NOMO-1 treated with DMSO at 0.1 percent for 48 hours (cell line): Measurements from ENCODE around the gene CANT1.

Source experiments
- DNase-seq: peaks from one replicate; lab custom pipeline; 2025; ENCODE audit not compliant: unreplicated experiment; lab: John Stamatoyannopoulos, UW

The CANT1 gene

DNA sequence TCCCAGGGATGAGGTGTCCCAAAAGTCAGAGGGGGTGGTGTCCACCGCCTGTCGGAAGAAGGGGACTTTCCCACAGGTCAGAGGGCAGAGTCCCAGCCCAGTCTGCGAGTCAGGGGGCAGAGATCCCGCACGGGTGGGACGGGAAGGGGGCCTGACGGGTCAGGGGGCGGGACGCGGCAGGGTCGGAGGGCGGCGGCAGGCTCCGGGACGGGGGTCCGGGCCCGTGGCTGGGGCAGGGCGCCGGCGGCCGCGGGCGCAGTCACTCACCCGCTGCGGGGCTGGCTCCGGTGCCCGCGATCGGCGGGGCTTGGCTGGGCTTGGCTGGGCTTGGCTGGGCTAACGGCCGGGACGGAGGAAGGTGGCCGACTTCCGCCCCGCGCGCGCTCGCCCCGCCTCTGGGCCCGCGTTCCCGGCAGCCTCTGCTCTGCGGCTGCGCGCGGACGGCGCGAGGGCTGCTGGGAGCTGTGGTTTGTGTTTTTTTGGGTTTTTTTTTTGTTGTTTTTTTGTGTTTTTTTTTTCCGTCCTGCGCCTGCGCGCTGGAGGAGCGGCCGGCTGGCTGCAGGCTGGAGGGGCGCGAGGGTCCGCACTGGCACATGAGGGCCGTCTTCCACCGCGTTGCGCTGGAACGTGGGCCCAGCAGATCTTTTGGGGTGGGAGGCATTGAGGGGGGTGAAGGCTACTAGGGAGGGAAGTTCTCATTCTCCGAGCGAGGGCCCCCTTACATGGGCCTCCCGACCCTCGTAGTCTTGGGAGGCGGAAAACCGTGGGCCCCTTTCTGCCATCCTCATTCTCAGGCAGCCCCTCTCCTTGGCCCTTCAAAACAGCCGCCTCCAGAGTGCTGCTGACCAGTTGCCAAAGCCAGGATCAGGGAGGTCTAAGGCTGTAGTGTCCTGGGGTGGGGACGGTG lies at the start of gene CANT1:
Gene CANT1 (minus strand): TSS at position 368 of the 907 bp plus-strand sequence. CDS start 12,142 bp downstream, outside the sequence.
- DNase-seq = peak; percentile 71

DNA sequence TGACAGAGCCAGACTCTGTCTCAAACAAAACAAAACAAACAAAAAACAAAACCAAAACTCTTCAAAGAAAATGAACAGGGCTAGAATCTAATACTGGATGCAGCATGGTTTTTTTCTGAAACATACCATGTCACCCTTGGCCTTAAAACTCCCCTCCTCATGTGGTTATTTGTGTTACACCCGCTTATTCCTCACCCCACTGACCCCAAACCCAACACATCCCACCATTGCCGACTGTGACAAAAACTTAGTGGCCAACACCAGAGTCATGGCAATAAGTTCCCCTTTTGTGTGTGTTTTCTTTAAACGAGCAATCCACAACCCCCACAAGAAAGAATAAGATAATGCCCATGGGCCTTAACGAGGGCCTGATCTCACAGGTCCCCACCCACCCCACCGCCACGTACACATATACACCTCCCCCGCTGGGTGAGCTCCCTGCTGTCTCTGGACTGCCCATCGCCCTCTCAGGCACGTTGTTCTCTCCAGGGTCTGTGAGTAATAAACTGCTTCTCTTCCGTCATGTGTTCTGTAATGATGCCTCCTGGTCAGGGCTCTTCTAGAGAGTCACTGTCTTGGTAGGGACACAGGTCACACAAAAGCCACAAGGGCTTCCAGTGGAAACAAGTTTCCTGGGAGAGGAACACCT lies 48.3 kb upstream of the CANT1 start:
- peak; percentile 28 for DNase-seq

DNA sequence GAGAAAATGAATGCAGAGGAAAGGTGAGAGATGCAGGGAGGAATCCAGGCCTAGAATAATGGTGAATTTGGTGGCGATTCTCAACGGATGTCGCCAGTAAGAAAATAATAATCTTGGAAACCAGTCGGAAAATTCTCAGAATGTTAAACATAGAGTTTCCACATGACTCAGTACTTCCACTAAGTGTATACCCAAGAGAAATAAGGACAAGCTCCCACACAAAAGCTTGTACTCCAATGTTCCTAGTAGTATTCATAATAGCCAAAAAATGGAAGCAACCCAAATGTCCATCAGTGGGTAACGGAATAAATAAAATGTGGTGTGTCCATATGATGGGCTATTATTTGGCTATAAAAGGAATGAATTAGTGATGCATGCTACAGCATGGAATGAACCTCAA lies 45.6 kb upstream of the CANT1 start:
- DNase-seq = no peak

DNA sequence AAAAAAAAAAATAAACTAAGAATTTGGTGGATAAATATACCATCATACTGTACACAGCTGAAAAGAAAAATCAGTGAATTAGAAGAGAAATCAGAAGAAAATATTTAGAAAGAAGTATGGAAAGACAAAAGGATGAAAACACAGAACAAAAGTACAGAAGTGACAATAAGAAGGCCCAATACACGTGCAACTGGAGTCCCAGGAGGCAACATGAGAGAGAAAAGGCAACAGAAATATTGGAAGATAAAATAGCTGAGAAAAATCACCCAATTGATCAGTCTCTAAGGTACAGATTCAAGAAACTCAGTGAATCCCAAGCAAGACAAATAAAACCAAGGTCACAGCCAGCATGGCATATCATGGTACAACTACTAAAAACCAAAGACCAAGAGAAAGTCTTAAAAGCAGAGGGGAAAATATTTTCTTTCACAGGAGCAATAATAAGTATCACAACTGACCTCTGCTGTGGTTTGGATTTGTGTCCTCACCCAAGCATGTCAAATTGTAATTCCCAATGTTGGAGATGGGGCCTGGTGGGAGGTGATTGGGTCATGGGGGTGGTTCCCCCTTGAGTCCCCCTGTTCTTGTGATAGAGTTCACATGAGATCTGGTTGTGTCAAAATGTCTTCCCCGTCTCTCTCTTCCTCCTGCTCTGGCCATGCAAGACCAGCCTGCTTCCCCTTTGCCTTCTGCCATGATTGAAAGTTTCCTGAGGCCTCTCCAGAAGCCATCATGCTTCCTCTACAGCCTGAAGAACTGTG lies 44.8 kb upstream of the CANT1 start:
- no peak for DNase-seq

DNA sequence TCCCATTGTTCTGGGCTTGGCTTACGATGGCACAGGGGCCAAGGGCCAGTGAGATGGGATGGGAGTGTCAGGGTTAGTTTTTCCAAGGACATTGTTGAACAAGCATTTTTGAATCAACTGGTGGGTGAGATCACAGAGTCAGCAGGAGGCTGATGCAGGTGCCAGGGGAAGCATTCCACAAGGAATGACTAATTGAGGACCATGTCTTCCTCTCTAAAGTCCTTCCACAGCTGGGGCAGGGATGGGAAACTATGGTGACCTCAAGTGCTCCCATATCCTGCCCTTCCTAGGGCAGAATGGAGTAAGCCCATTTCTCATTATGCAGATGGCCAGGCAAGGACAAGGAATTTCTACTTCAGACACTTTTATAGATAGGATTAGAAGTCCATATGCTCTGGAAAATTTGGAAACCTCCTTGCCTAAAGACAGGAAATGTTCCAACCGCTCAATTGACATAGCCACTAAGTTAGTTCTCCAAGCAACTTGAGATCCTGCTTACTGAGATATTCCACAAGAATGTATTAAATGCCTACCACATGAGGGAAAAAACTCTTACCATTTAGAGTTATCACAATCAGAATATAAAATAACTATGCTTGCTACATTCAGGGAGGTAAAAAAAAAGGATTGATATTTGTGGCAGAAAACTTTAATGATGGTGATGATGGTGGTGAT lies 43.8 kb upstream of the CANT1 start:
- no peak for DNase-seq

DNA sequence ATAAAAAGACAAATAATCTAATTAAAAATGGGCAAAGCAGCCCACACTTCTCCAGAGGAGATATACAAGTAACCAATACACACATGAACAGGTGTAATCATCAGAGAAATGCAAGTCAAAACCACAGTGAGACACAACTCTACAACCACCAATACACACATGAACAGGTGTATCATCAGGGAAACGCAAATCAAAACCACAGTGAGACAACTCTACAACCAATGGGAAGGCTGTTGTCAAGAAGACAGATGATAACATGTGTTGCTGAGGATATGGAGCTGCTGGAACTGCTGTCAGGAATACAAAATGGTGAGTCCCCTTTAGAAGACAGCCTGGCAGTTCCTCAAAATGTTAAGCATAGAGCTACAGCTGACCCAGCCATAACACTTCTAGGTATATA lies 42.6 kb upstream of the CANT1 start:
- DNase-seq = no peak

DNA sequence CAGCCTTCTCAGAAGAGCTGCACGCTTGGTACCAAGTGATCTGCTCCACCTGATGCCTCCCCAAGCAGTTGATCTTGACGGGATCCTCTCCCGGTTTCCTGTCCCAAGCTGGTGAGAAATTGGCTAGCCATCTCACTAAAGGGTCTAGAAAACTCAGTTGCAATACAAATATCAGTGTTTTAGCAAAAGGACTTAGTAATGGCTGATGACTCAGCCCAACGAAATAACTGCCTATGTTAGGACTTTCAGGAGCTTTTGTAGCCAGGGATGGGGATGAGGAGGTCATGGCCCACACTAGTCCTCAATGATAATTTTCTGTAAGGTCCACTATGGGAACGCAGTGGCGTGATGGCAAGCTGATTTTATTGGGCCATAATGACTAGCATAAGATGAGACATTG lies 41.7 kb upstream of the CANT1 start:
- no peak for DNase-seq

DNA sequence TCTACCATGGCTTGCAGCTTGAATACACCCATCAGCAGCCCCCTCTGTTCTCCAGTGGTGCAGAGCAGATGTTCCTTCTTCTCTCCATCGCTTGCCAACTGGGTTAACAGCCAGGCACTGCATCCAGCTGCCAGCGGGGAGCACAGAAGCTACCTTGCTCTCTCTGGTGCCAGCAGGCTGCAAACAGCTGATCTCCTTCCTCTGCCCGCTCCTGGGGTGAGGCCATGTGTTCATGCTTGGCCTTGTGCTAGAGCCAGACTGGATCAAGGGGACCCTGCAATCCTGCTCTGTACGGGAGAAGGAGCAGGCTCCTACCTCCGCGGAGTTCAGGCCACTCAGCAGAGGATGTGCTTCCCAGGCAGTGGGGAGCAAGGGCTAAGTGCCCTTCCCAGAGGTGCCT lies 41.0 kb upstream of the CANT1 start:
- DNase-seq = no peak

DNA sequence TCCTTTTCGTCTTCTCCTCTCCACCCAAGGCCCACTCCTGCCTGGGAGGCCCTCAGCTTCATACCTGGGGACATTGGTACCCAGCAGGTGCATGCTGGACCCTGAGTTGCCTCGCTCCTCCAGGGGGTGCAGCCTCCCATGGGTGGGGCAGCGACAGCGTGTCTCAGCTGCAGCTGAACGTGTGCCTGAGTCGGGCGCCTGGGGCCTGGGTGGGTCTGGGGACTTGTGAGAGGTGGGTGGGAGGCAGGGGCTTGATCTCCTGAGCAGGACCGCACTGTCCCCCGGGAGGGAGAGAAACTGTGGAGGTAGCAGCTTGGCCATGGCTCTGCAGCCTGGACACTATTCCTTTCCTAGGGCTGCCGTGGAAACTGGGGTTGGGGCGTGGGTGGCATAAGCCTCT lies 40.3 kb upstream of the CANT1 start:
- no peak for DNase-seq

DNA sequence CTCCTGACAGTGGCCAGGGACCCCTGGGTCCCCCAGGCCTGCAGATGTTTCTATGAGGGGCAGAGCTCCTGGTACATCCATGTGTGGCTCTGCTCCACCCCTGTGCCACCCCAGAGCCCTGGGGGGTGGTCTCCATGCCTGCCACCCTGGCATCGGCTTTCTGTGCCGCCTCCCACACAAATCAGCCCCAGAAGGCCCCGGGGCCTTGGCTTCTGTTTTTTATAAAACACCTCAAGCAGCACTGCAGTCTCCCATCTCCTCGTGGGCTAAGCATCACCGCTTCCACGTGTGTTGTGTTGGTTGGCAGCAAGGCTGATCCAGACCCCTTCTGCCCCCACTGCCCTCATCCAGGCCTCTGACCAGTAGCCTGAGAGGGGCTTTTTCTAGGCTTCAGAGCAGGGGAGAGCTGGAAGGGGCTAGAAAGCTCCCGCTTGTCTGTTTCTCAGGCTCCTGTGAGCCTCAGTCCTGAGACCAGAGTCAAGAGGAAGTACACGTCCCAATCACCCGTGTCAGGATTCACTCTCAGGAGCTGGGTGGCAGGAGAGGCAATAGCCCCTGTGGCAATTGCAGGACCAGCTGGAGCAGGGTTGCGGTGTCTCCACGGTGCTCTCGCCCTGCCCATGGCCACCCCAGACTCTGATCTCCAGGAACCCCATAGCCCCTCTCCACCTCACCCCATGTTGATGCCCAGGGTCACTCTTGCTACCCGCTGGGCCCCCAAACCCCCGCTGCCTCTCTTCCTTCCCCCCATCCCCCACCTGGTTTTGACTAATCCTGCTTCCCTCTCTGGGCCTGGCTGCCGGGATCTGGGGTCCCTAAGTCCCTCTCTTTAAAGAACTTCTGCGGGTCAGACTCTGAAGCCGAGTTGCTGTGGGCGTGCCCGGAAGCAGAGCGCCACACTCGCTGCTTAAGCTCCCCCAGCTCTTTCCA lies 39.5 kb upstream of the CANT1 start:
- DNase-seq = no peak

DNA sequence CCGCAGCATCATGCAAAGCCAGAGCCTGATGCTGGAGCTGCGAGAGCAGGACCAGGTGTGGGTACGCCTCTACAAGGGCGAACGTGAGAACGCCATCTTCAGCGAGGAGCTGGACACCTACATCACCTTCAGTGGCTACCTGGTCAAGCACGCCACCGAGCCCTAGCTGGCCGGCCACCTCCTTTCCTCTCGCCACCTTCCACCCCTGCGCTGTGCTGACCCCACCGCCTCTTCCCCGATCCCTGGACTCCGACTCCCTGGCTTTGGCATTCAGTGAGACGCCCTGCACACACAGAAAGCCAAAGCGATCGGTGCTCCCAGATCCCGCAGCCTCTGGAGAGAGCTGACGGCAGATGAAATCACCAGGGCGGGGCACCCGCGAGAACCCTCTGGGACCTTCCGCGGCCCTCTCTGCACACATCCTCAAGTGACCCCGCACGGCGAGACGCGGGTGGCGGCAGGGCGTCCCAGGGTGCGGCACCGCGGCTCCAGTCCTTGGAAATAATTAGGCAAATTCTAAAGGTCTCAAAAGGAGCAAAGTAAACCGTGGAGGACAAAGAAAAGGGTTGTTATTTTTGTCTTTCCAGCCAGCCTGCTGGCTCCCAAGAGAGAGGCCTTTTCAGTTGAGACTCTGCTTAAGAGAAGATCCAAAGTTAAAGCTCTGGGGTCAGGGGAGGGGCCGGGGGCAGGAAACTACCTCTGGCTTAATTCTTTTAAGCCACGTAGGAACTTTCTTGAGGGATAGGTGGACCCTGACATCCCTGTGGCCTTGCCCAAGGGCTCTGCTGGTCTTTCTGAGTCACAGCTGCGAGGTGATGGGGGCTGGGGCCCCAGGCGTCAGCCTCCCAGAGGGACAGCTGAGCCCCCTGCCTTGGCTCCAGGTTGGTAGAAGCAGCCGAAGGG lies 38.6 kb upstream of the CANT1 start:
- DNase-seq = no peak

DNA sequence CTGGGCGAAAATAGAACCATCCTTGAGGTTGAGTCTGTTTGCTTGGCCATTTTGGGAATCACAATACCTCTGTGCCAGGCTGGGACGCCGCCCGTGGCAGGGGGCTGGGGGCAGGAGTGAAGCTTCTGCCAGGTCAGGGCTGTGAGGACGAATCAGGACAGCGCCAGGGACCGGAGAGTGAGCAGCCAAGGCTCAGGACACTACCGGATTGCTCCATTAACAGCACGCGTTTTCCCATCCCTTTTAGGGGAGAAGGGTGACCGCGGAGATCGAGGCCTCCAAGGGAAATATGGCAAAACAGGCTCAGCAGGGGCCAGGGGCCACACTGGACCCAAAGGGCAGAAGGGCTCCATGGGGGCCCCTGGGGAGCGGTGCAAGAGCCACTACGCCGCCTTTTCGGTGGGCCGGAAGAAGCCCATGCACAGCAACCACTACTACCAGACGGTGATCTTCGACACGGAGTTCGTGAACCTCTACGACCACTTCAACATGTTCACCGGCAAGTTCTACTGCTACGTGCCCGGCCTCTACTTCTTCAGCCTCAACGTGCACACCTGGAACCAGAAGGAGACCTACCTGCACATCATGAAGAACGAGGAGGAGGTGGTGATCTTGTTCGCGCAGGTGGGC lies 37.8 kb upstream of the CANT1 start:
- no peak for DNase-seq

DNA sequence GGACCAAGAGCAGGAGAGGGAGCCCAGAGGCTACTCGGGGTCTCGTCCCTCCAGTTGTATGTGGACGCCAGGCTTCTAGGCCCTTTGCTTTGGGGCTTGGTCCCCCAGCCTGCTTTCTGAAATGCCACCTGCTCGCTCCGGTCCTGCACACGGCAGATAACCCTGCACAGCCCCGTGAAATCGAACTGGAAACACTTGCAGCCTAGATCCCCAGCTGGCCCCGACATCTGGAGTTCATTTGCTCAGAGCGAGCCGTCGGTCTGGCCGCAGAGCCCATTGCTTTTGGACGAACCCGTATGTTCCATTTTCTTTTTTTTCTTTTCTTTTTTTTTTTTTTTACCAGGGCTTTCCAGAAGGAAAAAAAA lies 37.3 kb upstream of the CANT1 start:
- DNase-seq = no peak

DNA sequence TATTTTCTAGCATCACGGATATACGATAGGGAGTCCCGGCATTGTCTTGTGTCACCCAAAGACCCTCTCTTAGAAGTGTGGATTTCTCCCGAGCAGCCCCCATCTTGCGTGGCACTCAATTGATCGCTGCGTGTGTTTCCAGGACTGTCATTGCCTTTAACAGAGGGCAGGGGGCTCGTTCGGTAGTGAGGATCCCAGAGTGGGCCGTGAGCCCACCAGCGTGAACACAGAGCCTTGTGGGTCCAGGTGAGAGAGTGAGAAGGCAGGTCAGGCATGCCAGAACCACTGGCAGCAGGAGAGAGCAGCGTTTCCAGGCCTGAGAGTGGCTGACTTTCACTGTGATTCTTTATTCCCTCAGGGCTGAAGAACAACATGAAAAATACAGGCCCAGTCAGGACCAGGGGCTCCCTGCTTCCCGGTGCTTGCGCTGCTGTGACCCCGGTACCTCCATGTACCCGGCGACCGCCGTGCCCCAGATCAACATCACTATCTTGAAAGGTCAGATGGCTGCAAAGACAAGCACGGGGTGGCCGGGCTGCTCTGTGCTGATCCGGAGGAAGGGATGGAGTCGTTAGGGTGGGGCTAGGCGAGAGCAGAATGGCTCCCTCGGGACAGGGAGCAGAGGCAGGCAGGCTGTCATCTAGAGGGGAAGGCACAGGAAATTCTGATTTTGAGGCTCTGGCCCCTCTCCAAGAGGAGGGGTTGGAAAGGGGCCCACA lies 36.8 kb upstream of the CANT1 start:
- no peak for DNase-seq

DNA sequence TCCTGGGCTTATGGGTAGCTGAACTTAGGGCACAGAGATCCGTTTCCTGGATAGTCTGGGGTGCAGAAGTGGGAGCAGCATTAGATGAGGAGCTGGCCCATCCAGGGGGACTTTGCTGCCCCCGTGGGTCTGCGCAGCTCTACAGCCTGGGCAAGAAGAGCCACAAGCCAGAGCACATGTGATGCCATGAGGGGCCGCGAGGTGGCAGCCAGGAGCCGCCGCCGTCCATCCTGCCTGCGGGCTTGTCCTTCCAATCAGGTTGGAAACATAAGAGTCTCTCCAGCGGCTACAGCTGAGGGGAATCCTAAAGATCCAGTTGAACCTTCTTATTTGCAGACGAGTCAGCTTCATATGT lies 36.3 kb upstream of the CANT1 start:
- DNase-seq = peak; percentile 49

DNA sequence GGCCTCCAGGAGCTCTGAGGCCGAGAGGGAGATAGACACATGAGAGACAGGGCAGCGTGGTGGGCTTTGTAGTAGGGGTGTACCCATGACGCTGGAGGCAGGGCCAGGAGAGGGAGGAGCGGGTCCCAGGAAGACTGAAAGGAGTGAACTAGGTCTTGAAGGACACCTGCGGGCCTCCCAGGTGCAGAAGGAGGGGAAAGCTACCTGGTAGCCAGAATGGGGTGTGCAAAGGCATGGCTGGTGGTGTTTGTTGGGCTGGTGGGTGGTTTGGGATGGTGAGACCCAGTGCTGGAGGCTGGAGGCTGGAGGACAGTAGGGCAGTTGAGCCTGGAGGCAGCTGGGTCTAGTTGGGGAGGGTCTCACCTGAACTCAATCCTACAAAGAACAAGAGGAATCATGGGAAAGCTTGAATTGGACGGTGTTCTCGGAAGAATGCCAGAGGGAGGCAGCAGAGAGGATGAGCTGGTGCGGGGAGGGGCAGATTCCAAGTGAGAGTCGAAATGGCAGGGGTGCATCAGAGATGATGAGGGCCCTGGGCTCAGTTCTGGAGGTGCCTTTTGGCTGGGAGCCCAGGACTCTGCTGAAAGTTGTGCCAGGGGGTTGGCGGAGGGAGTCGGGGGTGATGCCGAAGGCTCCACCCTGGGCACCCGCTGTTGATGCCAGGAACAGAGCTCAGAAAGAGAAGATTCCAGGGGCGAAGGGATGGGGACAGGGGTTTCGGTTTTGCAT lies 35.6 kb upstream of the CANT1 start:
- no peak for DNase-seq

DNA sequence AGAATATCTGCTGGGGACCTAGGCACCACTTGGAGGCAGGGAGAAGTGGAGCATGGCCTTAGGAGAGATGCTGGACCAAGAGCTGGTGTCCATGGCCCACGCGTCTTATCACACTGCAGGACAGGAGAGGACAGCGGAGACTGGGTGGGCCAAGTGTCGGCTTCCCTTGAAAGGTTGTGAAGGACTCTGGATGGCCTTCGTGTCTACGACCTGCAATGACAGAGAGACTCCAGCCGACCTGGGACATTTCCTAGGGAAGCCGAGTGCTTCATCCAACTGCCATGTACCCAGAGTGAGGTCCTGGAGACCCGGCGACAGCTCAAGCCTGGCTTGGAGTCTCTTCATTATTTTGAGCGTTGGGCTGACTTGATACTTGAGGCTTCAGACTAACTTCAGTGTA lies 34.9 kb upstream of the CANT1 start:
- DNase-seq = no peak

DNA sequence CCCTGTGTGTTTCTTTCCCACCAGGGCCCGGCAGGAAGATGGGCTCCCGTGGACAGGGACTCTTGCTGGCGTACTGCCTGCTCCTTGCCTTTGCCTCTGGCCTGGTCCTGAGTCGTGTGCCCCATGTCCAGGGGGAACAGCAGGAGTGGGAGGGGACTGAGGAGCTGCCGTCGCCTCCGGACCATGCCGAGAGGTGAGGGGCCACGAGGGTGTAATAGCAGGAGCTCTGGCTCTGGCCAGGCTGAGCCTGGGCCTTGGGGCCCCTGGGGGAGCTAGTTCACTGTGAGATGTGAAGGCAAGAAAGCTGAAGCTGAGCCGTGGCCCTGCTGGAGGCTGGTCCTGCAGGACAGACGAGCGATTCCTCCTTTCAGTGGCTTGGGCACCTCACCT lies 34.4 kb upstream of the CANT1 start:
- no peak for DNase-seq
